ENCODE measurements around the gene GCGR. TPM values are rescaled to one million over a fixed set of nuclear protein-coding genes. Genes with fewer than 3 reads are reported as not detected.
"Not testable (repeated sequence)": the region's sequence is repeated elsewhere in the genome, so short reads cannot be mapped to it uniquely, and the experiment has no call there.

GCGR gene
- total RNA-seq, 4 donors from 2014 or later = 0.14 to 0.64 TPM; not detected in 2

GRCh38 chr17:81834831-81835267 lies 30.9 kb downstream of the GCGR start, which contains the start of gene PPP1R27:
TSS of gene PPP1R27 (minus strand) at chr17:81835050. CDS start at chr17:81834953, 97 bp downstream.
- intact Hi-C loops (cut with DNase I; ENCODE audit: low total_unique reads) (no loop called here), in situ Hi-C loops (cut with MboI; ENCODE audit: low pct_ligation_motif_present in 1 of 4, low pct_unique_long_range_greater_than_20kb in 1 of 4, low sequenced_read_pairs in 3 of 4) (no loop called here)
- TF ChIP-seq POLR2AphosphoS5 (IDR thresholded peaks at IDR 0.05) = no peak
- TF ChIP-seq EP300 (IDR thresholded peaks at IDR 0.05; ENCODE audit: low read depth) = no peak
- TF ChIP-seq POLR2A (IDR thresholded peaks at IDR 0.05) = no peak
- TF ChIP-seq CTCF (IDR thresholded peaks at IDR 0.05) = no peak
- 90% methylated on average over 24 of the region's 26 CpGs; no CpG with 5 or more reads in 1 of the 2 donors for WGBS, 2 donors (ENCODE audit: low coverage in 1 of 2)
- DNase-seq = no peak
- Histone ChIP-seq H3K27ac (peak within 1 kb of the TSS; percentile 89 to 97 (median 92)), H3K27me3 (no peaks in the 10 kb centered on the region), H3K36me3 (no peaks in the 10 kb centered on the region), H3K9me3 (no peaks in the 10 kb centered on the region), H3K4me1 (peaks cover 10 to 25% (median 21%) of the 10 kb centered on the region in 4 donors), H3K4me3 (peak within 1 kb of the TSS in 3 of 4 donors; percentile 42 to 80 (median 60))

GRCh38 chr17:81837641-81838040 lies 33.7 kb downstream of the GCGR start:
- Histone ChIP-seq H3K27ac (no peak overlapping the region), H3K27me3 (no peaks in the 10 kb centered on the region), H3K4me1 (peaks cover 0 to 12% (median 8%) of the 10 kb centered on the region in 4 donors), H3K9me3 (no peaks in the 10 kb centered on the region), H3K4me3 (no peak overlapping the region), H3K36me3 (no peaks in the 10 kb centered on the region)
- 85% methylated on average over 9 of the region's 9 CpGs; no CpG with 5 or more reads in 1 of the 2 donors for WGBS, 2 donors (ENCODE audit: low coverage in 1 of 2)
- intact Hi-C loops (cut with DNase I; ENCODE audit: low total_unique reads) = no loop called here
- DNase-seq = no peak
- in situ Hi-C loops (cut with MboI; ENCODE audit: low pct_ligation_motif_present in 1 of 4, low pct_unique_long_range_greater_than_20kb in 1 of 4, low sequenced_read_pairs in 3 of 4) = no loop called here
- TF ChIP-seq EP300 (IDR thresholded peaks at IDR 0.05; ENCODE audit: low read depth) (no peak), POLR2AphosphoS5 (IDR thresholded peaks at IDR 0.05) (no peak), POLR2A (IDR thresholded peaks at IDR 0.05) (no peak), CTCF (IDR thresholded peaks at IDR 0.05) (no peak)

GRCh38 chr17:81838753-81839255 lies 34.9 kb downstream of the GCGR start:
- in situ Hi-C loops (cut with MboI; ENCODE audit: low pct_ligation_motif_present in 1 of 4, low pct_unique_long_range_greater_than_20kb in 1 of 4, low sequenced_read_pairs in 3 of 4) (no loop called here), intact Hi-C loops (cut with DNase I; ENCODE audit: low total_unique reads) (no loop called here)
- 56% methylated on average over 17 of the region's 17 CpGs; no CpG with 5 or more reads in 1 of the 2 donors for WGBS, 2 donors (ENCODE audit: low coverage in 1 of 2)
- peaks cover 0 to 6% (median 3%) of the 10 kb centered on the region in 4 donors for H3K4me1 ChIP-seq
- no peak overlapping the region for H3K4me3 ChIP-seq
- TF ChIP-seq POLR2A (IDR thresholded peaks at IDR 0.05) (no peak), POLR2AphosphoS5 (IDR thresholded peaks at IDR 0.05) (no peak), EP300 (IDR thresholded peaks at IDR 0.05; ENCODE audit: low read depth) (no peak), CTCF (IDR thresholded peaks at IDR 0.05) (no peak)
- no peaks in the 10 kb centered on the region for H3K9me3 ChIP-seq
- H3K27me3 ChIP-seq = no peaks in the 10 kb centered on the region
- no peak overlapping the region for H3K27ac ChIP-seq
- no peak for DNase-seq
- H3K36me3 ChIP-seq = peaks cover 0 to 10% (median 5%) of the 10 kb centered on the region in 4 donors

- no peak for DNase-seq
- H3K27ac ChIP-seq = no peak overlapping the region
- TF ChIP-seq POLR2A (IDR thresholded peaks at IDR 0.05) = no peak
- TF ChIP-seq POLR2AphosphoS5 (IDR thresholded peaks at IDR 0.05) = no peak
- TF ChIP-seq EP300 (IDR thresholded peaks at IDR 0.05; ENCODE audit: low read depth) = no peak
- TF ChIP-seq CTCF (IDR thresholded peaks at IDR 0.05) = no peak
- intact Hi-C loops (cut with DNase I; ENCODE audit: low total_unique reads) (no loop called here), in situ Hi-C loops (cut with MboI; ENCODE audit: low pct_ligation_motif_present in 1 of 4, low pct_unique_long_range_greater_than_20kb in 1 of 4, low sequenced_read_pairs in 3 of 4) (no loop called here)
- 82 to 100% methylated on average over 1 to 15 of the region's 15 CpGs for WGBS, 2 donors (ENCODE audit: low coverage in 1 of 2)
- H3K4me1 ChIP-seq = peaks cover 0 to 1% (median 0%) of the 10 kb centered on the region in 4 donors
- H3K27me3 ChIP-seq = no peaks in the 10 kb centered on the region
- no peaks in the 10 kb centered on the region for H3K9me3 ChIP-seq
- peaks cover 0 to 13% (median 7%) of the 10 kb centered on the region in 4 donors for H3K36me3 ChIP-seq
- no peak overlapping the region for H3K4me3 ChIP-seq
Measured at GRCh38 chr17:81839301-81839700, 35.4 kb downstream of the GCGR start.

- H3K27me3 ChIP-seq; H3K4me3 ChIP-seq; DNase-seq; H3K4me1 ChIP-seq; in situ Hi-C loops (cut with MboI; ENCODE audit: low pct_ligation_motif_present in 1 of 4, low pct_unique_long_range_greater_than_20kb in 1 of 4, low sequenced_read_pairs in 3 of 4); H3K9me3 ChIP-seq; intact Hi-C loops (cut with DNase I; ENCODE audit: low total_unique reads); H3K27ac ChIP-seq: not testable (repeated sequence)
- H3K36me3 ChIP-seq = peaks cover 0 to 18% (median 10%) of the 10 kb centered on the region in 4 donors
- 91% methylated on average over 5 of the region's 5 CpGs; no CpG with 5 or more reads in 1 of the 2 donors for WGBS, 2 donors (ENCODE audit: low coverage in 1 of 2)
Measured at GRCh38 chr17:81840059-81840458, 36.1 kb downstream of the GCGR start.
